H9 (cell line): Measurements from ENCODE around the gene EGFR. TPM values are rescaled to one million over a fixed set of nuclear protein-coding genes. Genes with fewer than 3 reads are reported as not detected.

Experiments
- DNase-seq: peaks from one replicate; pipeline ENCODE4 v3.0.0-alpha.2; 2017
- H2AFZ ChIP-seq: one replicate; pipeline ENCODE4 v1.6.1; 2013; ENCODE audit warnings: mild to moderate bottlenecking, low read length, control low read depth, moderate library complexity
- H2AK5ac ChIP-seq: 2 replicates; pipeline ENCODE4 v1.6.1; 2013; ENCODE audit warnings: low read length, control low read depth, mixed read lengths; ENCODE audit not compliant: insufficient read length
- H2BK120ac ChIP-seq: one replicate; pipeline ENCODE4 v1.6.1; 2013; ENCODE audit warnings: low read depth, mild to moderate bottlenecking, low read length, control low read depth, inconsistent platforms; ENCODE audit not compliant: poor library complexity, severe bottlenecking
- H2BK12ac ChIP-seq: 2 replicates; pipeline ENCODE4 v1.6.1; 2013; ENCODE audit warnings: low read length, control low read depth, mixed read lengths, low read depth; ENCODE audit not compliant: insufficient read length
- H2BK15ac ChIP-seq: 2 replicates; pipeline ENCODE4 v1.6.1; 2013; ENCODE audit warnings: low read depth, low read length, control low read depth
- H2BK20ac ChIP-seq: one replicate; pipeline ENCODE4 v1.6.1; 2013; ENCODE audit warnings: low read depth, mild to moderate bottlenecking, low read length, control low read depth, inconsistent platforms; ENCODE audit not compliant: poor library complexity, severe bottlenecking
- H2BK5ac ChIP-seq: 2 replicates; pipeline ENCODE4 v1.6.1; 2013; ENCODE audit warnings: low read length, control low read depth, mixed read lengths; ENCODE audit not compliant: insufficient read length
- H3K14ac ChIP-seq: 2 replicates; pipeline ENCODE4 v1.6.1; 2013; ENCODE audit warnings: low read length, control low read depth; ENCODE audit not compliant: insufficient read depth
- H3K18ac ChIP-seq: 2 replicates; pipeline ENCODE4 v1.6.1; 2013; ENCODE audit warnings: low read depth, mild to moderate bottlenecking, mixed read lengths, low read length, control low read depth; ENCODE audit not compliant: insufficient read length
- H3K23ac ChIP-seq: 2 replicates; pipeline ENCODE4 v1.6.1; 2013; ENCODE audit warnings: low read length, control low read depth, mixed read lengths, low read depth; ENCODE audit not compliant: insufficient read length
- H3K23me2 ChIP-seq: 2 replicates; pipeline ENCODE4 v1.6.1; 2013; ENCODE audit warnings: low read depth, mild to moderate bottlenecking, mixed read lengths, low read length, control low read depth; ENCODE audit not compliant: insufficient read length, poor library complexity, severe bottlenecking
- H3K27ac ChIP-seq: 2 replicates; pipeline ENCODE4 v1.5.1; 2013; ENCODE audit warnings: low read length, control low read depth, mixed read lengths, low read depth; ENCODE audit not compliant: insufficient read length
- H3K27me3 ChIP-seq: 2 replicates; pipeline ENCODE4 v1.6.1; 2013; ENCODE audit warnings: low read length, control low read depth, inconsistent platforms; ENCODE audit not compliant: insufficient read depth
- H3K4ac ChIP-seq: 2 replicates; pipeline ENCODE4 v1.6.1; 2013; ENCODE audit warnings: low read depth, mild to moderate bottlenecking, control low read depth, inconsistent platforms, low read length, moderate library complexity
- H3K4me1 ChIP-seq: 2 replicates; pipeline ENCODE4 v1.6.1; 2013; ENCODE audit warnings: low read length, control low read depth, inconsistent platforms; ENCODE audit not compliant: insufficient read depth
- H3K4me2 ChIP-seq: 2 replicates; pipeline ENCODE4 v1.6.1; 2013; ENCODE audit warnings: low read length, control low read depth, mixed read lengths; ENCODE audit not compliant: insufficient read length, insufficient read depth
- H3K56ac ChIP-seq: 2 replicates; pipeline ENCODE4 v1.6.1; 2013; ENCODE audit warnings: low read depth, mild to moderate bottlenecking, mixed read lengths, low read length, control low read depth; ENCODE audit not compliant: insufficient read length
- H3K79me1 ChIP-seq: 2 replicates; pipeline ENCODE4 v1.6.1; 2013; ENCODE audit warnings: low read depth, mild to moderate bottlenecking, moderate library complexity, low read length, control low read depth, inconsistent platforms; ENCODE audit not compliant: insufficient read depth, poor library complexity, severe bottlenecking
- H3K79me2 ChIP-seq: 2 replicates; pipeline ENCODE4 v1.6.1; 2013; ENCODE audit warnings: low read length, control low read depth, inconsistent platforms; ENCODE audit not compliant: insufficient read depth
- H3K9ac ChIP-seq: 2 replicates; pipeline ENCODE4 v1.6.1; 2013; ENCODE audit warnings: low read length, control low read depth, mixed read lengths; ENCODE audit not compliant: insufficient read length; ENCODE audit errors: extremely low read depth
- H3K9me3 ChIP-seq: one replicate; pipeline ENCODE4 v1.6.1; 2013; ENCODE audit warnings: low read depth, low read length, inconsistent platforms; ENCODE audit not compliant: control insufficient read depth
- H3T11ph ChIP-seq: one replicate; pipeline ENCODE4 v1.6.1; 2013; ENCODE audit warnings: mild to moderate bottlenecking, low read length, control low read depth, inconsistent platforms
- H4K20me1 ChIP-seq: one replicate; pipeline ENCODE4 v1.6.1; 2013; ENCODE audit not compliant: control insufficient read depth, insufficient read length, insufficient read depth
- H4K5ac ChIP-seq: 2 replicates; pipeline ENCODE4 v1.6.1; 2013; ENCODE audit warnings: low read depth, mild to moderate bottlenecking, mixed read lengths, low read length, control low read depth; ENCODE audit not compliant: insufficient read length
- H4K8ac ChIP-seq: replicated peaks from 2 replicates; pipeline ENCODE4 v1.6.1; 2013; ENCODE audit warnings: low read length, control low read depth, mixed read lengths, low read depth; ENCODE audit not compliant: insufficient read length
- H4K91ac ChIP-seq: 2 replicates; pipeline ENCODE4 v1.6.1; 2013; ENCODE audit warnings: low read depth, mild to moderate bottlenecking, moderate library complexity, mixed read lengths, low read length, control low read depth; ENCODE audit not compliant: insufficient read length
- H3K27ac Mint-ChIP-seq, 3 experiments: 2 replicates in 2 of 3; 3 replicates in 1 of 3; pipeline ENCODE4 v1.8.0; 2020 to 2021; ENCODE audit warnings: mixed read lengths in 3 of 3, mild to moderate bottlenecking in 1 of 3, moderate library complexity in 1 of 3
- H3K27me3 Mint-ChIP-seq: 2 replicates; pipeline ENCODE4 v1.8.0; 2021; ENCODE audit warnings: low read depth, mild to moderate bottlenecking, moderate library complexity, mixed read lengths
- H3K36me3 Mint-ChIP-seq, 3 experiments: 2 replicates in 2 of 3; 3 replicates in 1 of 3; pipeline ENCODE4 v1.8.0; 2020 to 2021; ENCODE audit warnings: low read depth in 3 of 3, mixed read lengths in 3 of 3; ENCODE audit not compliant: insufficient read depth in 1 of 3
- H3K4me1 Mint-ChIP-seq, 2 experiments: 2 replicates each; pipeline ENCODE4 v1.8.0; 2020; ENCODE audit warnings: mixed read lengths in 2 of 2
- H3K4me3 Mint-ChIP-seq, 2 experiments: 2 replicates in 1 of 2; 3 replicates in 1 of 2; pipeline ENCODE4 v1.8.0; 2020 to 2021; ENCODE audit warnings: mild to moderate bottlenecking in 2 of 2, mixed read lengths in 2 of 2, moderate library complexity in 1 of 2
- H3K9me3 Mint-ChIP-seq, 2 experiments: 2 replicates in 1 of 2; 3 replicates in 1 of 2; pipeline ENCODE4 v1.8.0; 2020; ENCODE audit warnings: mild to moderate bottlenecking in 2 of 2, mixed read lengths in 2 of 2, moderate library complexity in 1 of 2
- CTCF ChIP-seq: fragments of 200-600 bp; sonication (generic); conservative IDR thresholded peaks from 3 replicates; pipeline ENCODE4 v1.8.0; 2021; ENCODE audit warnings: antibody characterized with exemption, mild to moderate bottlenecking
- WGBS: extraction: QIAGEN DNeasy Blood & Tissue Kit; methylation state at CpG from one replicate; pipeline ENCODE4 v1.1.7; 2013; ENCODE audit warnings: missing lambda C conversion rate, low lambda C conversion rate, mixed read lengths; ENCODE audit not compliant: insufficient read length; ENCODE audit errors: extremely low coverage; 5-methylcytosine and 5-hydroxymethylcytosine counted together
- total RNA-seq: library from RNA; stranded (reverse); gene quantifications from 2 replicates; pipeline ENCODE4 v1.2.1, GENCODE V29; 2021

The EGFR gene
- total RNA-seq, 1 experiment from 2014 or later, result 3.3 TPM

- Histone ChIP-seq H3K79me2 (no peaks in the 10 kb centered on the region), H3K14ac (no peak overlapping the region; the same call in 1 of the 2 replicates), H3K79me1 (no peaks in the 10 kb centered on the region), H3T11ph (no peak overlapping the region), H3K9ac (no peak overlapping the region), H3K4ac (no peak overlapping the region), H2BK5ac (no peak overlapping the region), H2AK5ac (no peak overlapping the region), H2BK15ac (no peak overlapping the region), H3K18ac (no peak overlapping the region), H3K4me2 (no peak overlapping the region), H2BK120ac (no peak overlapping the region), H2BK20ac (no peak overlapping the region), H4K20me1 (no peaks in the 10 kb centered on the region), H3K9me3 (no peaks in the 10 kb centered on the region), H3K56ac (no peak overlapping the region), H3K27me3 (no peaks in the 10 kb centered on the region), H4K91ac (no peak overlapping the region), H4K5ac (no peak overlapping the region), H3K27ac (no peak overlapping the region), H3K4me1 (no peaks in the 10 kb centered on the region), H2AFZ (no peak overlapping the region), H3K23me2 (peaks cover 4% of the 10 kb centered on the region), H4K8ac (no peak overlapping the region), H2BK12ac (no peak overlapping the region), H3K23ac (no peak overlapping the region)
- TF ChIP-seq CTCF, result no peak
- no peaks in the 10 kb centered on the region for H3K9me3 Mint-ChIP-seq
- no CpG with 5 or more reads among the region's 4 CpGs for WGBS
- no peak overlapping the region for H3K27ac Mint-ChIP-seq
- no peak overlapping the region for H3K4me3 Mint-ChIP-seq
- no peaks in the 10 kb centered on the region; a peak in 2 of 7 replicates for H3K36me3 Mint-ChIP-seq
- DNase-seq, result no peak
- H3K27me3 Mint-ChIP-seq, result no peaks in the 10 kb centered on the region
- H3K4me1 Mint-ChIP-seq, result peaks cover 5 to 7% of the 10 kb centered on the region in 2 experiments
Measured at GRCh38 chr7:55207436-55208125, 188.8 kb downstream of the EGFR start.
